Ovary (tissue), 3 donors: Measurements from ENCODE around the gene SLC19A1.

ENCODE experiments used
- EP300 ChIP-seq: sonication (generic); formaldehyde crosslinking; IDR thresholded peaks from one replicate; pipeline ENCODE4 v1.6.1; 2017; ENCODE audit warnings: antibody characterized with exemption
- POLR2A ChIP-seq: fragments of 450-650 bp; IDR thresholded peaks from one replicate; pipeline ENCODE4 v1.6.1; 2017; ENCODE audit warnings: antibody characterized with exemption, mild to moderate bottlenecking, moderate library complexity
- TF ChIP-seq, protein P1 (sequence below), 3 donors: fragments of 450-650 bp in 2 of 3; fragments of 200-600 bp in 1 of 3; IDR thresholded peaks; one replicate each; pipeline versions ENCODE4 v1.5.1 to v1.8.0; 2016 to 2022; ENCODE audit warnings: antibody characterized with exemption in 3 of 3, mild to moderate bottlenecking in 1 of 3
- donor health status: DM: no; HTN: no; CAD: no.

DNA sequence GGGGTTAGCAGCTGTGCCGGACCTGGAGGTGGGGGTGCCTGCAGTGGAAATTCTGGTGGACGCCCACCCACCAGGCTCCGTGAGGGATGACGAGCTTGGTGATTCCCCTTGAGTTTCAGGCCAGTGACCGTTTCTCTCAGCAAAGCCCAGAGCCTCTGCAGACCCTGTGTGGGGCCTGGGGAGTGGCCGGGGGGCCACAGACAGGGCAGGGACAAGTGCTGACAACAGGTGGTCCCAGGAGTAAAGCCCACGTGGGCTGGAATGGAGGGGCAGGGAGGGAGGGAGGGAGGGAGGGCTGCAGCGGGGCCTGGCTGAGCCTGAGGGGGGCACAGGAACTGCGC is 84.4 kb downstream of the SLC19A1 start:
- TF ChIP-seq, protein P1, sequence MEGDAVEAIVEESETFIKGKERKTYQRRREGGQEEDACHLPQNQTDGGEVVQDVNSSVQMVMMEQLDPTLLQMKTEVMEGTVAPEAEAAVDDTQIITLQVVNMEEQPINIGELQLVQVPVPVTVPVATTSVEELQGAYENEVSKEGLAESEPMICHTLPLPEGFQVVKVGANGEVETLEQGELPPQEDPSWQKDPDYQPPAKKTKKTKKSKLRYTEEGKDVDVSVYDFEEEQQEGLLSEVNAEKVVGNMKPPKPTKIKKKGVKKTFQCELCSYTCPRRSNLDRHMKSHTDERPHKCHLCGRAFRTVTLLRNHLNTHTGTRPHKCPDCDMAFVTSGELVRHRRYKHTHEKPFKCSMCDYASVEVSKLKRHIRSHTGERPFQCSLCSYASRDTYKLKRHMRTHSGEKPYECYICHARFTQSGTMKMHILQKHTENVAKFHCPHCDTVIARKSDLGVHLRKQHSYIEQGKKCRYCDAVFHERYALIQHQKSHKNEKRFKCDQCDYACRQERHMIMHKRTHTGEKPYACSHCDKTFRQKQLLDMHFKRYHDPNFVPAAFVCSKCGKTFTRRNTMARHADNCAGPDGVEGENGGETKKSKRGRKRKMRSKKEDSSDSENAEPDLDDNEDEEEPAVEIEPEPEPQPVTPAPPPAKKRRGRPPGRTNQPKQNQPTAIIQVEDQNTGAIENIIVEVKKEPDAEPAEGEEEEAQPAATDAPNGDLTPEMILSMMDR (IDR thresholded peaks at IDR 0.05): no peak
- TF ChIP-seq POLR2A (no peak), EP300 (no peak)
